Stimulated activated naive CD4-positive, alpha-beta T cell treated with Interleukin-2 at 50 U/mL for 16 hours (primary cell): Measurements from ENCODE around the gene COQ7.

Experiments
- DNase-seq: peaks from one replicate; lab custom pipeline; 2025; lab: John Stamatoyannopoulos, UW

COQ7 gene

GRCh38 chr16:19086322-19087199 lies 19.1 kb downstream of the COQ7 start:
- DNase-seq = peak; percentile 68

GRCh38 chr16:19088341-19088916 lies 21.0 kb downstream of the COQ7 start:
- no peak for DNase-seq

GRCh38 chr16:19089410-19089955 lies 22.1 kb downstream of the COQ7 start:
- no peak for DNase-seq

GRCh38 chr16:19090916-19091315 lies 23.5 kb downstream of the COQ7 start:
- DNase-seq = no peak

- DNase-seq = no peak
Observed at GRCh38 chr16:19092653-19093410, 25.4 kb downstream of the COQ7 start.

- no peak for DNase-seq
Observed at GRCh38 chr16:19093631-19094541, 26.5 kb downstream of the COQ7 start.

GRCh38 chr16:19094542-19095365 lies 27.3 kb downstream of the COQ7 start:
- DNase-seq = no peak

GRCh38 chr16:19095654-19096053 lies 28.2 kb downstream of the COQ7 start:
- no peak for DNase-seq

GRCh38 chr16:19098173-19098572 lies 30.8 kb downstream of the COQ7 start:
- no peak for DNase-seq

- no peak for DNase-seq
Observed at GRCh38 chr16:19102187-19102872, 34.9 kb downstream of the COQ7 start.

GRCh38 chr16:19104607-19105006 lies 37.2 kb downstream of the COQ7 start:
- DNase-seq = no peak

GRCh38 chr16:19105131-19105530 lies 37.7 kb downstream of the COQ7 start:
- no peak for DNase-seq

GRCh38 chr16:19105891-19106624 lies 38.6 kb downstream of the COQ7 start:
- no peak for DNase-seq

GRCh38 chr16:19106625-19107020 lies 39.2 kb downstream of the COQ7 start:
- DNase-seq = no peak

- no peak for DNase-seq
Observed at GRCh38 chr16:19108409-19109287, 41.2 kb downstream of the COQ7 start.

- no peak for DNase-seq
Observed at GRCh38 chr16:19109288-19109664, 41.9 kb downstream of the COQ7 start.

- DNase-seq = no peak
Observed at GRCh38 chr16:19110537-19111360, 43.3 kb downstream of the COQ7 start.

GRCh38 chr16:19112099-19112407 lies 44.6 kb downstream of the COQ7 start:
- DNase-seq = no peak
